Measurements from ENCODE around the gene UBE2I.

GRCh38 chr16:1320097-1320496 is 10.7 kb downstream of the UBE2I start:
- TF ChIP-seq GATA2 (IDR thresholded peaks at IDR 0.05; ENCODE audit: low read depth, low read length) (no peak), GATA3 (IDR thresholded peaks at IDR 0.05; ENCODE audit: low read depth, low read length) (no peak)

All from SH-SY5Y (cell line).